Tibial nerve (tissue), 4 donors: ENCODE results near the gene WEE2. TPM values are rescaled to one million over a fixed set of nuclear protein-coding genes. Genes with fewer than 3 reads are reported as not detected.

Experiments used
- DNase-seq, 2 donors: peaks; one replicate each; pipeline ENCODE4 v3.0.0-alpha.2; 2019; ENCODE audit warnings: low spot score in 2 of 2
- H3K27ac ChIP-seq, 4 donors: fragments of 200-600 bp; sonication (generic) in 3 of 4; one replicate each; pipeline ENCODE4 v1.5.1; 2017 to 2019; ENCODE audit warnings: mild to moderate bottlenecking in 1 of 4
- H3K27me3 ChIP-seq, 2 donors: fragments of 200-600 bp; sonication (generic) in 1 of 2; one replicate each; pipeline versions ENCODE4 v1.5.1 to v1.6.0; 2017 to 2019
- H3K36me3 ChIP-seq, 3 donors: fragments of 200-600 bp; sonication (generic); one replicate each; pipeline ENCODE4 v1.5.1; 2018 to 2019
- H3K4me1 ChIP-seq, 4 donors: fragments of 200-600 bp; sonication (generic) in 3 of 4; one replicate each; pipeline ENCODE4 v1.5.1; 2017 to 2019
- H3K4me3 ChIP-seq, 4 donors: fragments of 200-600 bp; sonication (generic) in 3 of 4; one replicate each; pipeline ENCODE4 v1.5.1; 2017 to 2019; ENCODE audit warnings: mild to moderate bottlenecking in 1 of 4, moderate library complexity in 1 of 4
- H3K9me3 ChIP-seq, 4 donors: fragments of 200-600 bp; sonication (generic) in 3 of 4; one replicate each; pipeline ENCODE4 v1.5.1; 2017 to 2019
- CTCF ChIP-seq, 5 experiments: fragments of 200-600 bp in 3 of 5; fragments of 450-650 bp in 2 of 5; sonication (generic) in 3 of 5; IDR thresholded peaks; one replicate each; pipeline ENCODE4 v1.5.1; 2016 to 2019; ENCODE audit warnings: antibody characterized with exemption in 5 of 5, mild to moderate bottlenecking in 3 of 5, moderate library complexity in 2 of 5
- EP300 ChIP-seq, 2 donors: sonication (generic); formaldehyde crosslinking; IDR thresholded peaks; one replicate each; pipeline ENCODE4 v1.6.1; 2017; ENCODE audit warnings: antibody characterized with exemption in 2 of 2, mild to moderate bottlenecking in 1 of 2
- POLR2A ChIP-seq, 2 donors: fragments of 450-650 bp; IDR thresholded peaks; one replicate each; pipeline ENCODE4 v1.6.1; 2017; ENCODE audit warnings: antibody characterized with exemption in 2 of 2, mild to moderate bottlenecking in 2 of 2, moderate library complexity in 2 of 2
- WGBS, 2 donors: methylation state at CpG; one replicate each; pipeline ENCODE4 v1.1.5; 2018; 5-methylcytosine and 5-hydroxymethylcytosine counted together
- total RNA-seq, 4 donors: library from RNA; depleted of rRNA; stranded (reverse); fragments of >200 nt; gene quantifications; one replicate each; pipeline ENCODE4 v1.1.0, GENCODE V29; 2016

Gene WEE2
- total RNA-seq, 4 donors from 2014 or later = not detected

- H3K4me1 ChIP-seq = peaks cover 0 to 31% (median 6%) of the 10 kb centered on the region in 4 donors
- peak; percentile 69 to 83 for DNase-seq
- WGBS, 2 donors = 3 to 5% methylated on average over 41 to 46 of the region's 46 CpGs
- peak in 1 of 2 donors; percentile 57 for TF ChIP-seq POLR2A (IDR thresholded peaks at IDR 0.05)
- TF ChIP-seq CTCF (IDR thresholded peaks at IDR 0.05) = peak; percentile 60 to 86 (median 78)
- peak; percentile 90 to 96 for TF ChIP-seq EP300 (IDR thresholded peaks at IDR 0.05)
- no peaks in the 10 kb centered on the region for H3K9me3 ChIP-seq
- no peaks in the 10 kb centered on the region for H3K27me3 ChIP-seq
- peak within 1 kb of the TSS; percentile 52 to 87 (median 84) for H3K27ac ChIP-seq
- peaks cover 0 to 32% (median 4%) of the 10 kb centered on the region in 3 donors for H3K36me3 ChIP-seq
- peak within 1 kb of the TSS; percentile 58 to 81 (median 70) for H3K4me3 ChIP-seq
These were observed 29.9 kb downstream of the WEE2 start, which contains the start of gene SSBP1 for GRCh38 chr7:141737836-141738591. Gene SSBP1, plus strand, starts transcription at chr7:141738358. Its CDS starts 809 bp downstream, at chr7:141739167.

GRCh38 chr7:141738592-141739013, 30.4 kb downstream of the WEE2 start:
- Histone ChIP-seq H3K4me3 (peak overlapping the region; percentile 58 to 81 (median 70)), H3K36me3 (peaks cover 0 to 38% (median 8%) of the 10 kb centered on the region in 3 donors), H3K4me1 (peaks cover 0 to 31% (median 6%) of the 10 kb centered on the region in 4 donors), H3K27ac (peak overlapping the region; percentile 52 to 87 (median 84)), H3K27me3 (no peaks in the 10 kb centered on the region), H3K9me3 (no peaks in the 10 kb centered on the region)
- TF ChIP-seq EP300 (IDR thresholded peaks at IDR 0.05) (no peak), POLR2A (IDR thresholded peaks at IDR 0.05) (no peak), CTCF (IDR thresholded peaks at IDR 0.05) (no peak)
- no peak for DNase-seq
- WGBS, 2 donors = 0 to 1% methylated on average over 6 of the region's 6 CpGs

- Histone ChIP-seq H3K4me3 (peak overlapping the region in 1 of 4 donors; percentile 65), H3K4me1 (peaks cover 0 to 31% (median 6%) of the 10 kb centered on the region in 4 donors), H3K27me3 (no peaks in the 10 kb centered on the region), H3K27ac (no peak overlapping the region), H3K36me3 (peaks cover 0 to 44% (median 14%) of the 10 kb centered on the region in 3 donors), H3K9me3 (no peaks in the 10 kb centered on the region)
- no peak for DNase-seq
- TF ChIP-seq EP300 (IDR thresholded peaks at IDR 0.05) = no peak
- no peak for TF ChIP-seq CTCF (IDR thresholded peaks at IDR 0.05)
- no peak for TF ChIP-seq POLR2A (IDR thresholded peaks at IDR 0.05)
- 46 to 66% methylated on average over 3 of the region's 3 CpGs for WGBS, 2 donors
These were observed 31.1 kb downstream of the WEE2 start for GRCh38 chr7:141739250-141739649.

GRCh38 chr7:141742229-141742628, 34.1 kb downstream of the WEE2 start:
- WGBS, 2 donors = 86 to 98% methylated on average over 1 of the region's 1 CpG
- Histone ChIP-seq H3K4me3 (no peak overlapping the region), H3K27ac (no peak overlapping the region), H3K36me3 (peaks cover 4 to 72% (median 14%) of the 10 kb centered on the region in 3 donors), H3K27me3 (no peaks in the 10 kb centered on the region), H3K9me3 (no peaks in the 10 kb centered on the region), H3K4me1 (peaks cover 0 to 28% (median 6%) of the 10 kb centered on the region in 4 donors)
- TF ChIP-seq POLR2A (IDR thresholded peaks at IDR 0.05) (no peak), EP300 (IDR thresholded peaks at IDR 0.05) (no peak), CTCF (IDR thresholded peaks at IDR 0.05) (no peak)
- no peak for DNase-seq

GRCh38 chr7:141744131-141744530, 36.0 kb downstream of the WEE2 start:
- no peak for DNase-seq
- H3K9me3 ChIP-seq = no peaks in the 10 kb centered on the region
- TF ChIP-seq POLR2A (IDR thresholded peaks at IDR 0.05) (no peak), CTCF (IDR thresholded peaks at IDR 0.05) (no peak), EP300 (IDR thresholded peaks at IDR 0.05) (no peak)
- H3K4me3 ChIP-seq = no peak overlapping the region
- H3K4me1 ChIP-seq = peaks cover 0 to 20% (median 1%) of the 10 kb centered on the region in 4 donors
- H3K27me3 ChIP-seq = no peaks in the 10 kb centered on the region
- H3K27ac ChIP-seq = no peak overlapping the region
- 82 to 87% methylated on average over 2 of the region's 2 CpGs for WGBS, 2 donors
- H3K36me3 ChIP-seq = peaks cover 4 to 91% (median 15%) of the 10 kb centered on the region in 3 donors
